Measurements from ENCODE around the gene SH3TC2.

- TF ChIP-seq, protein P1, sequence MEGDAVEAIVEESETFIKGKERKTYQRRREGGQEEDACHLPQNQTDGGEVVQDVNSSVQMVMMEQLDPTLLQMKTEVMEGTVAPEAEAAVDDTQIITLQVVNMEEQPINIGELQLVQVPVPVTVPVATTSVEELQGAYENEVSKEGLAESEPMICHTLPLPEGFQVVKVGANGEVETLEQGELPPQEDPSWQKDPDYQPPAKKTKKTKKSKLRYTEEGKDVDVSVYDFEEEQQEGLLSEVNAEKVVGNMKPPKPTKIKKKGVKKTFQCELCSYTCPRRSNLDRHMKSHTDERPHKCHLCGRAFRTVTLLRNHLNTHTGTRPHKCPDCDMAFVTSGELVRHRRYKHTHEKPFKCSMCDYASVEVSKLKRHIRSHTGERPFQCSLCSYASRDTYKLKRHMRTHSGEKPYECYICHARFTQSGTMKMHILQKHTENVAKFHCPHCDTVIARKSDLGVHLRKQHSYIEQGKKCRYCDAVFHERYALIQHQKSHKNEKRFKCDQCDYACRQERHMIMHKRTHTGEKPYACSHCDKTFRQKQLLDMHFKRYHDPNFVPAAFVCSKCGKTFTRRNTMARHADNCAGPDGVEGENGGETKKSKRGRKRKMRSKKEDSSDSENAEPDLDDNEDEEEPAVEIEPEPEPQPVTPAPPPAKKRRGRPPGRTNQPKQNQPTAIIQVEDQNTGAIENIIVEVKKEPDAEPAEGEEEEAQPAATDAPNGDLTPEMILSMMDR (IDR thresholded peaks at IDR 0.05), result no peak
- no peak for TF ChIP-seq POLR2A (IDR thresholded peaks at IDR 0.05)
Observed at GRCh38 chr5:148989567-148989966, 73.3 kb downstream of the SH3TC2 start.
